Measurements from ENCODE around the gene PRKAG1.

Gene PRKAG1

DNA sequence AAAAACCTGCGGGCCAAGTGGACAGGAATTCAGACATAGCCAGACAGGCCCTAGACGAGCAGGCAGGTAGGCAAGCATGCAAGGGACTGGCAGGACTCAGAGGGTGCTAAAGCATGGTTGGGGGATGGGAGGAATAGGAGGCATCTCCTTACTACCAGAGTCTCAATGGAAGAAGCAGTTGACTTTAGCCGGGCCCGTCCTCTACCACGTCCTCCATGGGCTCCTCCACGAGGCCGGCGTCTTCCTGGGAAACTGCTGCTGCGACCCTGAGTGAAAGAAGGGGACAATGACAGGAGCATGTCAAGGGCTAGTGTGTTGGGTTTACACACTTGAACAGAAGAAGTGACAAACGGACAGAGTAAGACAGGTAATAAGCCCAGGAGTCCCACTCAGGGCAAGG lies 30.4 kb upstream of the PRKAG1 start:
- no peak for DNase-seq

DNA sequence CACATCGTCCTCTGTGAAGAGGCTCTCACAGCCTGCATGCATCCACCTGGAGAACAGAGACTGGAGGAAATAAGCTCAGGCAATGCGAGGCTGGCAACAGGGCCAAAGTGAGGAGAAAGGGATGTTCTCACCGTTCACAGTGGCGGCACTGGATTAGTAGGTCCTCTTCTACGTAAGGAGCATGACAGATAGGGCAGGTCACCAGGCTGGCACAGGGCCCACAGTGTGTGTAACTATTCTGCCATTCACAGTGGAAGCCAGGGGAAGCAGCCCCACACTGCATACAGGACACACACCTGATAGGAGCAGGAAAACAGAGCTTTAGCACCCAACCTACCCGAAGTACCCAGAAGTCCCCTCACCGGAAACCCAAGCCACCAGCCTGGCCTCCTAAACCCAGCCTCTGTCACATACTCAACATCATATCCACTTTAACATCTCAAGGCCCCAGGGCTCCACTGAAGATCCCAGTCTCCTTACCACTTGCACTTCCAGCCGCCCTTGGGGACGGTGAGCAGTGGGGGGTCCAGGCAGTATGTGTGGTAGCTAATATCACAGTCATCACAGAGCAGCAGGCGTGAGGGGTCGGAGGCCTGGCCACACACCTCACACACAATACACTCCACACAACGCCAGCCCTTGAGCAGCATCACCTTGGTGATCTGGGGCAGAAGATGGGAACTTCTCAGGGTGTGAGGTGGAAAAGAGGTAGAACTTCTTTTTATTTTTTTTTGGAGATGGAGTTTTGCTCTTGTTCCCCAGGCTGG lies 27.7 kb upstream of the PRKAG1 start:
- no peak for DNase-seq

DNA sequence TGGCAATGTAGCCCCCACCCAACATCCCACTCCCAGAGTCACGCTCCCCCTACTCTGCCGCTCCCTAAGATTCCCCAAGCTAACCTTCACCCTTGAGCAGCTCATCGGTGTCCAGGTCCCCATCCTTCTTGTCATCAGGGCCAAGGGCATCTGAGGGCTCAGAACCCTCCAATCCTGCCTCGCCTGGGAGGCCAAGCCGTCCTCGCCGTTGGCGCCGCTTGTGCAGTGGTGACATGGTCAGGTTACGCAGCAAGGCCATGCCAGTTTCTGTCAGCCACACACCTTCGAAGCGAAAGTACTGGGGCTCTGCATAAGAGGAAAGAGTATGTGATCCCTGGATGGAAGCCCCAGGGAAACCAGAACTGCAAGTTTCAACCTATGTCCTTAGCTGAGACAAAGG lies 26.1 kb upstream of the PRKAG1 start:
- DNase-seq = no peak

DNA sequence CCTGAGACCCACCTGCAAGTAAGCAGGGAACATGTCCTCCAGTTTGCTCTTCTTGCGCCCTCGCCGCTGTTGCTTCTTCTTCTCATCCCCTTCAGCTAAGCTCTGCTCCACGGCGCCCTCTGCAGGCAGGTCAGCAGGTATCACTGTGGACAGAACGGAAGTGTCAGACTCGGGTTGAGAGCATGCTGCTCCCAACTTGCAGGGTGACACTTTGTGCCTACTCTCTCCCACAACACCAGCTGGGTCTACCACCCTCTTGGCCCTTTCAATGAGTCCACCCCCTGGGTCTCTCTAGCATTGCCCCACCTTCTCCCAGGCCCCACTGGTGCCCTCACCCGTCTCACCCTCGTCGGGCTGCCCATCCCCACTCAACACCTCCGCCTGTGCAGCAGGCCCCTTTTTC lies 25.3 kb upstream of the PRKAG1 start:
- no peak for DNase-seq

DNA sequence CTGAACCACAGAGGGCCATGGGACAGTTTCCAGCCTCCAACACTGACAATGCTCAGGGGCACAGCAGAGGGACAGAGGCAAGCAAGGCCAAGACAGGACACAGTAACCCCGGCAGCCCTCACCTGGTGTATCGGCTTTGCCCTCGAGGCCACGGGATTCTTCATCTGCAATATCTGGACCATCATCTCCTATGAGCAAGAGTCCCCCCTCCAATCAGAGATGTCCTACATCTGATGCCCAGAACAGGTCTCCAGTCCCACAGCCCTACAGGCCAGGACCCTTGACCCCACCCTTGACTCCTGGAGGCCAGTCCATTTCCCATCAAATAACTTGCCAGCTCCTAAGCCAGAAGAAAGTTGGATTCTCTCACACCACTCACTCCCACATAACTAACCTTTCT lies 24.7 kb upstream of the PRKAG1 start:
- no peak for DNase-seq

DNA sequence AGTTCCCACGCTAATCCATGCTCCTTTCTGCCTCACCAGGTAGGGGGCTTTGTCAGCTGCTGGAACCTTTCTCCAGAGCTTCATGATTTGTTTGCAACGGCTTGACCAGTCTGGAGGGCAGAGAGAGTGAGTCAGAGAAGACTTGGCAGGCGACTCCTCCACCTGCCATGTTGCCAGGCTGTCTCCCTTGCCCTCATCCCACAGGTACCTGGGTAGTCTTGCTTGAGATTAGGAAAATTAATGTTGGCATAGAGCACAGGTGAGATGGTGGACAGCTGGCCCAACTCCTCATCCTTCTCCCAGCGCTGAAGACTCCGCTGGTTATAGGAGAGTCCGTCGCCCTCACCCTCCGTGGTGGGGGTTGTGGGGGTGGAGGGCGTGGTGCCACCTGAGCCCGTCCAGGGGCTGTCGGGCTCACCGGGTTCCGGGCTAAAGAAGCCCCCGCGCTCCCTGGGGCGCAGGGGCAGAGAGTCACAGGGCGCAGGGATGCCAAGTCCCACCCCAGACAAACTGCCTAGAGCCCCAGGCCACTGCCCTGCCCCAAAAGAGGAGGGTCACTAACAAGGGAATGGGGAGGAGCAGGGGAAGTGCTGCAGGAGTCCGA lies 23.4 kb upstream of the PRKAG1 start:
- DNase-seq = no peak

DNA sequence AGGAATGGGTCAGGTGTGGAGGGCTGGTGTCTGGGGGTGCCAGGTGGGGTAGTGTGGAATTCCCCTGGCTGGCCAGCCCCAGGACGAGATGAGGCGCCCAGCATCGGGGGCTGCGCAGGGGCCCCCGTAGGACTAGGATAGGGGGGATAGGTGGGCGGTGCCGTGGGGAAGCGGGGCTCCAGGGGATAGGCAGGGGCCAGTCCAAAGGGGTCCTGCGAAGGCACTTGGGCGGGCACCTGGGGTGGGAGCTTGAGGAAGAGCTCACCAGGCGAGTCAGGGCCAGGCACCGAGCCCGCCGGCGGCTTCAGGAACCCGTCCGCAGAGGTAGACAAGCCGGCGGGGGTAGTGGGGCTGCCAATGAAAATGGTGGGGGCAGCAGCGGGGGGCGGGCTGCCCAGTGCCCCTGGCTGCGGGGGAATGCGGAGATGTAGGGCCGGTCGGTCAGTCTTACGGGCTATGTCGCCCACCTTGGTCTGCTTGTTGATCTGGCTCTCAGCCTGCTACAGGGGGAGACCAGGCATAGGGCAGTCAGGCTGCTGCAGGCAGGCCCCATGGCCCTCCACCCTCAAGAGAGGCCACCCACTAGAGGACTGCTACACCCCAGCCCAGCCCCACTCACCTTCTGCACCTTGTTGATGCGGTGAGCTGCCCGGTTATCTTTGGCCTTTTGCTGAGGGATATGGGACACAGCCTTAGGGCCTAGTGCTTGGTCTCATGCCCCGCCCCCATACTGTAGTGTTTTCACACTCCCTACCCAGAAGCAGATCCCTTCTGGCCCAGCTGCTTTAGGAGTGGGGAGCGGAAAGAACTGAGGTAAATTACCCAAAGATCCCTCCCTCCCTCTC lies 22.7 kb upstream of the PRKAG1 start:
- DNase-seq = no peak

DNA sequence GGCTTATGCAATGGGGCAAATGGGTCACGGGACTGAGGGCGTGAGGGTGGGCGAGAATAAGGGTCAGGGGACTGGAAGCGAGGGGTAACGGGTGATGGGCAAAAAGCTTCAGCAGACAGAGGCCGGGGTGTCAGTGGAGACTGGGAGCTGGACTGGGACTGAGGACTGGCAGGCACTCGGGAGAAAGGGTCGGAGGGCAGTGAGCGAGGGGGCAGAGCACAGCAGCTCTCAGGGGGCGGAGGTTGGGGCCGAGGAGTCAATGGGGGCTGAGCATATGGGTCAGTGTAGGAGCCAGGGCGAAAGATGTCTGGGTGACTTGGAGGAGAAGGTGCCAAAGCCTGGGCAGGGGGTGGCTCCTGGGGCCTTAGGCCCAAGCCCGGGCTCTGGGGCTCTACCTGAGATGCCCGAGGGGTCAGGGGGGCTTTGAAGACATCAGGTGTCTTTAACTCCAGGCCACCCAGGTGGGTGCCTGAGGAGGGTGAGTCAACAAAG lies 21.8 kb upstream of the PRKAG1 start:
- DNase-seq = no peak

DNA sequence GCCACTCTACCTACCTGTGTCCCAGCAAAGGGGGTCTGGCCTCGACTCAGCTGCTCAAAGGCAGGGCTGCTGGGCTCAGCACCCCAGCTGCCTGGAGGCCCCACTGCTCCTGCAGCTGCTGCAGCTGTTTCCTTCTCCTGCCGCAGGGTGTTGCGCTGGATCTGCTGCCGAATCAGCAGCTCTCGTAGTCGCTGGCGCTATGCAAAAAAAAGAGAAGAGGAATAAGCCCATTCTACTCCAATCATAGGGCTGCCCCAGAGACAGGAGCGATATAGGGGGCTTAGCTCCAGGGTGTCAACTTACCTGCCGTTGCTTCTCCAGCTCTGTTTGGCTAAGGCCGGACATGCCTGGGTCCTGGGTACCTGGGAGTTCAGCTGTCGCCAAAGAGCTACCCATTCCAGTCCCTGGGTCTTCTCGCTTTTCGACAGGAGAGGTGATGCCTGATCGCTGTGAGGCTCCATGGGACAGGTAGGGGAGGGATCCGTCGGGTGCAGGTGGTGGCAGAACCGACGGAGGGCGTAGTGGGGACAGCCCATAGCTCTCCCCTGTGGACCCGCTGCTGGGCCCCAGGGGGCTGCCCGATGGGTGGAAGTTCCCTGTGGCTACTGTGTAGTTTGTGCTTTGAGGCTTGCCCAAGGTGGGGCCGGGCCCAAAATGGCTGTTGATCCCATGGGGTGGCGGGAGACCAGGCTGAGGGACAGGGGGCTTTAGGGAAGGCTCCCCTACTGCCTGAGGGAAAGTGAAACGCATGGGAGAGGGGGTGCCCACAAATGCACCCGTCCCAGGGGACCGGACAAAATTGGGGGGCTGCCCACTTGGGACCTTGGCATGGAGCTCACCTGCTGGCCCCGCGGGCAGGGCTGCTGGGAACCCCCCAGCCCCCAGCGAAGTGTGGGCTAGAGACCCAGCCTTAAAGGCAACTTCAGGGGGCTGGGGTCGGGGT lies 21.1 kb upstream of the PRKAG1 start:
- DNase-seq = no peak

DNA sequence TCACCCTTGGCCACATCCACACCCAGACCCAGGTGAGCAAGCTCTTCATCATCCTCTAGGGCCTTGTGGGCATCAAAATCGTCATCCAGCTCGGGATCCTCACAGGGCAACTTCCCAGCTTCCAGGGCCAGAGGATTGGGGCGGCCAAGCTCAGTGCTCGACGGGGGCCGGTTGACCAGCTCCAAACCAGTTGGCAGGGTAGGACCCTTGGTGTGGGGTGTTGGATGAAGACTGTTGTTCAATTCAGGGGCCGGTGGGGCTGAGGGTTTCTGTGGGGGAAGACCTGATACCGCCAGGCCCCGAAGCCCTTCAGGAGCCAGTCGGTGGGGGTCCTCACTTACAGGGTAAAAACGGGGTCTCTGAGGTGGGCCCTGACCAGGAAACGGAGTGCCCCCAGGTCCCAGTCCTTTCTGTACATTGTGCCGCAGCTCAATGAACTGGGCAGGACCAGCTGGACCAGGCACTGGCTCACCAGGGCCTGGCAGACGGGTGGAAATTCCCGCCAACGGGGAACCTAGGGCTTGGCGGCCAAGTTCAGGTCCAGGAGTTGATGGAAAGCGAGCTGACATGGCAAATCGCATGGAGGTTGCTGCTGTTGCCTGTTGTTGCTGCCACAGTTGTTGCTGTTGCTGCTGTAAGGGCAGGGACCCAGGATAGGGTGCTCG lies 19.8 kb upstream of the PRKAG1 start:
- no peak for DNase-seq

DNA sequence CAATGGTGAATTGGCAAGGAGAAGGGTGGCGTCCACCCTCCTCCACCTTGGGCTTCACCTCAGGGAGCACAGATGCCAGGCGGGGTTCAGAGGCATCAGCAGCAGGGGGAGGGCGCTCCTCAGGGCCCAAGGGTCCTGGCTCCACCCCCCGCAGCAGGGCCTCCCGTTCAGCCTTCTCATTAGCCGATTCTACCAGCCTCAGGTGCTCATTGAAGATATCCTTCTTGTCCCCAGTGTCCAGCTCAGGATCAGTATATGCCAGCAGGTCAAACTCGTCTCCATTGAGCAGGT lies 19.3 kb upstream of the PRKAG1 start:
- no peak for DNase-seq

DNA sequence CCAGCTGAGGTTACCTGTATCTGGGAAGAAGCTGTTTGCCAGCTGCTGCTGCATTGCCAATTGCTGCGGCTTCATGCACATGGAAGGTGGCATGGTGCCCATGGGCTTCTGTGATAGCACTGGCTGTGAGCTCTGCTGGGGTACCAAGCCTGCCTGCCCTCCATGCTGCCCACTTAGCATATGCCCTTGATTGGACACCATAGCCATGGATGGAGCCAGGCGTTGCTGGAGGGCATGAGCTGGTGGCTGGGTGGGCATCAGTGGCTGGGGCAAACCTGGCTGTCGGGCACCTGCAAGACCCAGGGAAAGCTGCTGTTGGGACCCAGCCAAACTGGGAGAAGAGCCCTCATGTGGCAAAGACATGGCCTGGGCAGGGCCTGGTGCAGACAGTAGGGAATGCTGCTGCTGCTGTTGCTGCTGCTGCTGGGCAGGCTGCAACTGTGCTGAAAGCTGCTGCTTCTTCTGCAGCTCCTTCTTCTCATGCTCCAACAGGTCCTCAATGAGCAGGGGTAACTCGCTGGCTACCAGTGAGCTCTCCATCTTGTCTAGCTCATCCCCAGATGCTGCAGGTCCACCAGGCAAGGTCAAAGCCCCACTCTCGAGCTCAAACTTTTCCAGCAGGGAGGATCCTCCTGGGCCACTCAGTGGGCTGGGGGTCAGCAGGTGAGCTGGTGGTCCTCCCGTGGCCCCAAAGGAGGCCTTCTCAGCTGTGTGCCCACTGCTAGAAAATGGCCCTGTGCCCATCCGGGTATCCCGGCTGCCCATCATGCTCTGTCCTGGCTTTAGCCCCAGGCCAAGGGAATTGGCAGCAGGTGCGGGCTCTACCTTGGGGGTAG lies 18.8 kb upstream of the PRKAG1 start:
- DNase-seq = no peak

DNA sequence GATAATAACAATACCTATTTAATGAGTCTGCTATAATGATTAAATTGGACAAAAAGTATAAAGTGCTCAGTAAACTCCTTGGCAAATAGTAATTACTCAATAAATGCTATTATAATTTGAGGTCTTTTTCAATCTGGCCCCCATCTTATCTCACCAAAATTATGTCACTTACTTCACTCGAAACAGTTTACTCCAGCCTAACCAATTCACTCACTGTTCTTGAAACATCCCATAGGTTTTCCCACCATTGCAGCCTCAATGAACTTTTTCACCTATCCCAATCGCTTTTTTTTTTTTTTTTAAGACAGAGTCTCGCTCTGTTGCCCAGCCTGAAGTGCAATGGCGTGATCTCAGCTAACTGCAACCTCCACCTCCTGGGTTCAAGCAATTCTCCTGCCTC lies 17.5 kb upstream of the PRKAG1 start:
- DNase-seq = no peak

DNA sequence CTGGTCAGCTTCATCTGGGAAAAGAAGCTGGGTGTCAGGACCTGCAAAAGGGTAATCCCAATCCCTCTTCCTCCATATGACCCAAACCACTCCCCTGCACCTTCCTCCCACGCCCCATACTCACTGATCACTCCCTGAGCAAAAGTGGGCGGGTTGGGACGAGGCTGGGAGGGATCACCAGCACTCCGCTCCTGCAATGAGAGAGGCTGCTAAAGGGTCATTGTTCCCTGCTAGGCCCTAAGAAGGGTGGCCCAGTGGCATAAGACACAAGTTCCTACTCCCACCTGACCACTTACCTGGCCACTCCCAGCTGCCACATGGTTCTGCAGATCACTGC lies 15.7 kb upstream of the PRKAG1 start:
- no peak for DNase-seq

DNA sequence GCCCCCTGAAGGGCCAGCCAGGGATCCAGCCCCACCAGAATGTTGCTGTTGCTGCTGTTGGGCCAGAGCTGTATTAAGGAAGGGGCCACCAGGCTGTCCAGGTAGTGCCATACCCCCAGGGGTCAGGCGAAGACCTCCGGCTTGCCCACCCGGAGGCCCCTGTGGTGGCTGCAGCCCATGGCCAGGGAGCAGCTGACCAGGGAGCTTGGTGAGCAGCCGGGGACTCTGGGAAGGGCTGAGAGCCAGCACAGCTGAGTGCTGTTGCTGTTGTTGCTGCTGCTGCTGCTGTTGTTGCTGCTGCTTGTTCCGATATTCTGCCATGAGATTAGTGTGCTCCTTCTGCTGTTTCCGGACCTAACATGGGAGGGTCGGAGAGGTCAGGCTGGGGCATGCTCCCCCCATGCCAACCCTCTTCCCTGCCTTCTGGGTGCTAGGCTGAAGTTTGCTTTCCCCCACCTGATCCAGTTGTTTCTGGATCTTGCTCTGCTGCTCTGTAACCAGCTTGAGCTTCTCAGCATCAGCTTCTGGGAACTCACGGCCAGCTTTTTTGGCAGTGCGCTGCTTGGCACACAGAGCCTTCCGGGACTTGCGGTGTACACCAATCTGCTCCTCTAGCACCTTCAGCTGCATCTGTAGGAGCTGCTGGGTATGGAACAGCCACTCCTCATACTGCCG lies 15.2 kb upstream of the PRKAG1 start:
- no peak for DNase-seq

DNA sequence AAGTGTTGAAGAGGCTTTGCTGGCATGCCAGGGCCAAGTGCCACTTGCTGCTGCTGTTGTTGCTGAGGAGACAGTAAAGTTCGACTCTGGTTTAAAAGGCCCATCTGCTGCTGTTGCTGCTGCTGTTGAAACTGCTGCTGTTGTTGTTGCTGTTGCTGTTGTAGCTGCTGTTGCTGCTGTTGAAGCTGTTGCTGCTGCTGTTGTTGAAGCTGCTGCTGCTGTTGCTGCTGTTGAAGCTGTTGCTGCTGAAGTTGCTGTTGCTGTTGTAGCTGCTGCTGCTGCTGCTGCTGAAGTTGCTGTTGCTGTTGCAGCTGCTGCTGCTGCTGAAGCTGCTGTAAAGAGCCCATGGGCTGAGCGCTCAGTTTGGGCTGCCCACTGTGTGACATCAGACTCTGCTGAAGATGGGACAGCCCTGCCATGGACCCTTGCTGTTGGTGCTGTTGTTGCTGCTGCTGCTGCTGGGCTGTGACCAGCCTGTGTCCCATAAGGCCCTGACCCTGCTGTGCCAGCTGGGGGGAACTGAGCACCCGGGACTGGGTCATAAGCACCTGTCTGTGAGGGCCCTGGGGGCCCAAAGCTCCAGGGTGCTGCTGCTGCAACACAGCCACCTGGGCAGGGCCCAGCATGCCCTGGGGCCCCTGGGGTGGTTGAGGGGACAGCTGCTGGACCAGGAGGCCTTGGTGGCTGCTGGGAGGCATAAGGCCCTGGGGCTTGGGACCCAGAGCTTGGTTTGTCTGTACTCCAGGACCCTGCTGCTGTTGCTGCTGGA lies 14.3 kb upstream of the PRKAG1 start:
- no peak for DNase-seq

DNA sequence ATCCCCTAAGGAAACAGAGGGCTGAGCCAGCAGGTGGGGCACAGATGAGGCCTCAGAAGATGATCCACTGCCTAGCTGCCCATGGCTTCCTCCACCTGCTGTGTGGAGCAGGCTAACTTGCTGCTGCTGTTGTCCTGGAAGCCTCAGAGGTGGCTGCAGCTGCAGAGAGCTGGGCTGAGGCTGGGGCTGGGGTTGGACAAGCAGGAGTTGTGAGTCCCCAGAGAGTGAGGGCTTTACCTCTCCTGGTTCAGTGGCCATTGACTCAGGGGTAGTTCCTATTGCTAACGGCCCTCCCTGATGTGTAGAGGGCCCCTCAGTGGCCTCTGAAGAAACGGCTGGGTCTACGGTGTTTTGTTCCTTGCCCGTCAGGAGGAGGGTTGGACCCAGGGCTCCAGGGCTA lies 13.7 kb upstream of the PRKAG1 start:
- no peak for DNase-seq

DNA sequence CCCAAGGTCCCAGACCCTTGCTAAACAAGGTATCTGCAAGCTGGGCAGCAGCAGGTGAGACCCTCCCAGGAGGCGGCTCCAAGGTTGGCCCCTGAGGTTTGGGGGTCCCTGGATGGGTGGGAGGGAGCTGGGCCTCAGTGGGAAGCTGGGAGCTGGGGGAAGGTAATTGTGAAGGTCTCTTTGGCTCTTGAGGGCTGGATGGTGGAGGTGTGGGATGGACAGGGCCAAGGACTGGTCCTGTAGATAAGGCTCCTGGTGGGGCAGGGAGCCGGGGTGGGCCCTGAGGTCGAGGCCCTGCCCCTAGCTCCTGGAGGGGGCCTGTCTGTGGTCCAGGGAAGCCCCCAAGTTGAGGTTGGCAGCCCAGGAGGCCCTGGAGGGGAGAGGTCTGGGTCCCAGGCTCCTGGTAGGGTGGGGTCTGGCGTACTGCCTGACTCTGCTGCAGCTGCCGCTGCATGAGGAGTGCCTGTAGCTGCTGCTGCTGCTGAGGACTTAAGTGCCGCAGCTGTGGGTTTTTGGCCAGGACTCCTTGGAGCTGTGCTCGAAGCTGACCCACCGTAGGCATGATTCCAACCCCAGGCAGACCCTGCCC lies 13.1 kb upstream of the PRKAG1 start:
- DNase-seq = no peak

DNA sequence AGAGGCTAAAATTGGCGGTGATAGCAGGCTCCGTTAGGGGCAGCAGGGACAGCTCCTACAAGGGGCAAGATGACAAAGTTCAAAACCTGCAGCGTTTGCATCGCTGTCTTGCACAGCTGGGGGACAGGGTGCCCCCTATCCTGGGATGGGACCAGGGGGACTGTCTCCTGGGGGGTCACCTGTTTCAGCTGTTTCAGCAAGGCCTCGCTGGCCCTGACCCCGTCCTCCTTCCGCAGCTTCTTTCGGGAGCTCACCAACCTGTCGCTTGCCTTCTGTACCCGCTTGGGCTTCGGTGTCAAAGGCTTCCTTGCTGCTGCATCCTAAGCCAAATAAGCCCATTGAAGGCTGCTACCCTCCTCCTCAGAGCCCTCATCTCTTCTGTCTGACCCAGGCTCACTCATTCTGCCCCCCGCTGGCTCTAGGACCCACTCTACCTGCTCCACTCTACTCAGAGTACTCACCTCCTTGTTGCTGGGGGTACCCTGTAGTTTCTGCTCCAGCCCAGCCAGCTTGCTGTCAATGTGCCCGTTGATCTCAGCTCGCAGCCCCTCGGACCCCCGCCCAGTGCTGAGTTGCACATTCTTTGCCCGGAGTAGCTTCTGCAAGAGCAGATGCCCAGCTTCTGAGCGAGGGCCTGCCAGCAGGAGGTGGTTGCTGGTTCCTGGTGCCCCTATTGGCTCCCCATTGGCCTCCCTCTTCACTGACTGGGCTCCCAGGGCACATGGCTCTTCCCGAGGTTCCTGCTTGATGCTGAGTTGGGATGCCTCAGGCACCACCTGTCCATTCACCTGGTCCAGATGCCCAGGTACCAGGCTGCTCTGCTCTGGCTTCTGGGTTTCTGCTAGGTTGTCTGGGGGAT lies 12.4 kb upstream of the PRKAG1 start:
- DNase-seq = no peak
